HCT116 (cell line): ENCODE results near the gene DNASE1L1.

Experiments
- EZH2 ChIP-seq: fragments of 200-600 bp; sonication (generic); IDR thresholded peaks from 2 replicates; pipeline ENCODE4 v1.6.1; 2017; ENCODE audit warnings: antibody characterized with exemption, mixed run types
- JUND ChIP-seq: IDR thresholded peaks from 2 replicates; pipeline ENCODE4 v1.6.1; 2012
- POLR2A ChIP-seq: IDR thresholded peaks from 2 replicates; pipeline ENCODE4 v1.7.0; 2011; ENCODE audit warnings: borderline replicate concordance; ENCODE audit not compliant: insufficient read depth, insufficient read length; ENCODE audit errors: extremely low read depth
- TF ChIP-seq, protein P1 (sequence below): IDR thresholded peaks from 2 replicates; pipeline ENCODE4 v1.6.1; 2012; ENCODE audit warnings: low read depth
- TF ChIP-seq, protein P2 (sequence below), 3 experiments: fragments of 200-600 bp in 1 of 3; sonication (generic) in 1 of 3; IDR thresholded peaks in 2 of 3; conservative IDR thresholded peaks in 1 of 3; 2 replicates each; pipeline ENCODE4 v1.5.1; 2012 to 2017; ENCODE audit warnings: low read depth in 2 of 3, low read length in 2 of 3, antibody characterized with exemption in 1 of 3, borderline replicate concordance in 1 of 3, control low read depth in 1 of 3, mild to moderate bottlenecking in 1 of 3, mixed read lengths in 1 of 3, mixed run types in 1 of 3, moderate library complexity in 1 of 3; ENCODE audit not compliant: insufficient read depth in 1 of 3

DNA sequence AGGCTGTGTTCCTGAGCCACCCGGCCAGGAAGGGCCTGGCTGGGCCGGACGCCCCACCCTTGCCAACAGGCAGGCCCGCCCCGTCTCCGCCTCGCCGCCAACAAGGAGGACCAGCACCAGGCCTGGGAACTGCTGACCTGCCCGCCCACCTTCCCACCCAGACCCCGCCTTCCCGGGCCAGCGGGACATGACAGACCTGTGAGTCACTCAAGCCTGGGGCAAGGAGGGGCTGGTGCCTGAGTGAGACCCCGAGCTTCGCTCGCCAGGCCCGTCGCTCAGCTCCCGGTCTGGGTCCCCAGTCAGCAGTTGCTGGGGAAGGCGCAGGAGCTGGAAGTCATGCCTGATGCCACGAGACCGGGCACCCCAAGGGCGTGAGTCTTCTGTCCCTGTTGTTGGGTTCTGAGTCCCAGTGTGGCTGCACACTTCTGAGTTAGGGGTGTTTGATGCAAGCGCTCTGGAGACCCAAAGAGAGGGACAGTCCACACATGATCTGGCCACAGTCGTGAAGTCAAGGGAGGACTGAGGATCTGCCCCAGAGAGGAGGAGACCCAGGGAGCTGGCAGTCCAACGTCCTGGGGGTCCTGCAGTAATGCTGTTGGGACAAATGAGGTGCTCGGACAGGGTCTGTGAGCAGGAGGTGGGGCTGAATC lies at the start of gene DNASE1L1:
- TF ChIP-seq, protein P1, sequence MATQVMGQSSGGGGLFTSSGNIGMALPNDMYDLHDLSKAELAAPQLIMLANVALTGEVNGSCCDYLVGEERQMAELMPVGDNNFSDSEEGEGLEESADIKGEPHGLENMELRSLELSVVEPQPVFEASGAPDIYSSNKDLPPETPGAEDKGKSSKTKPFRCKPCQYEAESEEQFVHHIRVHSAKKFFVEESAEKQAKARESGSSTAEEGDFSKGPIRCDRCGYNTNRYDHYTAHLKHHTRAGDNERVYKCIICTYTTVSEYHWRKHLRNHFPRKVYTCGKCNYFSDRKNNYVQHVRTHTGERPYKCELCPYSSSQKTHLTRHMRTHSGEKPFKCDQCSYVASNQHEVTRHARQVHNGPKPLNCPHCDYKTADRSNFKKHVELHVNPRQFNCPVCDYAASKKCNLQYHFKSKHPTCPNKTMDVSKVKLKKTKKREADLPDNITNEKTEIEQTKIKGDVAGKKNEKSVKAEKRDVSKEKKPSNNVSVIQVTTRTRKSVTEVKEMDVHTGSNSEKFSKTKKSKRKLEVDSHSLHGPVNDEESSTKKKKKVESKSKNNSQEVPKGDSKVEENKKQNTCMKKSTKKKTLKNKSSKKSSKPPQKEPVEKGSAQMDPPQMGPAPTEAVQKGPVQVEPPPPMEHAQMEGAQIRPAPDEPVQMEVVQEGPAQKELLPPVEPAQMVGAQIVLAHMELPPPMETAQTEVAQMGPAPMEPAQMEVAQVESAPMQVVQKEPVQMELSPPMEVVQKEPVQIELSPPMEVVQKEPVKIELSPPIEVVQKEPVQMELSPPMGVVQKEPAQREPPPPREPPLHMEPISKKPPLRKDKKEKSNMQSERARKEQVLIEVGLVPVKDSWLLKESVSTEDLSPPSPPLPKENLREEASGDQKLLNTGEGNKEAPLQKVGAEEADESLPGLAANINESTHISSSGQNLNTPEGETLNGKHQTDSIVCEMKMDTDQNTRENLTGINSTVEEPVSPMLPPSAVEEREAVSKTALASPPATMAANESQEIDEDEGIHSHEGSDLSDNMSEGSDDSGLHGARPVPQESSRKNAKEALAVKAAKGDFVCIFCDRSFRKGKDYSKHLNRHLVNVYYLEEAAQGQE, result no peak
- TF ChIP-seq, protein P2, sequence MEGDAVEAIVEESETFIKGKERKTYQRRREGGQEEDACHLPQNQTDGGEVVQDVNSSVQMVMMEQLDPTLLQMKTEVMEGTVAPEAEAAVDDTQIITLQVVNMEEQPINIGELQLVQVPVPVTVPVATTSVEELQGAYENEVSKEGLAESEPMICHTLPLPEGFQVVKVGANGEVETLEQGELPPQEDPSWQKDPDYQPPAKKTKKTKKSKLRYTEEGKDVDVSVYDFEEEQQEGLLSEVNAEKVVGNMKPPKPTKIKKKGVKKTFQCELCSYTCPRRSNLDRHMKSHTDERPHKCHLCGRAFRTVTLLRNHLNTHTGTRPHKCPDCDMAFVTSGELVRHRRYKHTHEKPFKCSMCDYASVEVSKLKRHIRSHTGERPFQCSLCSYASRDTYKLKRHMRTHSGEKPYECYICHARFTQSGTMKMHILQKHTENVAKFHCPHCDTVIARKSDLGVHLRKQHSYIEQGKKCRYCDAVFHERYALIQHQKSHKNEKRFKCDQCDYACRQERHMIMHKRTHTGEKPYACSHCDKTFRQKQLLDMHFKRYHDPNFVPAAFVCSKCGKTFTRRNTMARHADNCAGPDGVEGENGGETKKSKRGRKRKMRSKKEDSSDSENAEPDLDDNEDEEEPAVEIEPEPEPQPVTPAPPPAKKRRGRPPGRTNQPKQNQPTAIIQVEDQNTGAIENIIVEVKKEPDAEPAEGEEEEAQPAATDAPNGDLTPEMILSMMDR (IDR thresholded peaks at IDR 0.05 in 2 of 3, conservative IDR thresholded peaks at IDR 0.05 in 1 of 3; ENCODE audit: borderline replicate concordance in 1 of 3, insufficient read depth in 1 of 3, low read depth in 2 of 3, low read length in 2 of 3), result no peak
- TF ChIP-seq POLR2A (no peak), JUND (no peak), EZH2 (no peak)
